Muscle of leg (tissue), 11 donors: ENCODE data around the gene CYB561. TPM values are rescaled to one million over a fixed set of nuclear protein-coding genes. Genes with fewer than 3 reads are reported as not detected.
A peak's percentile ranks its signal among the peaks of the same experiment; 100 is the strongest.

Experiments used
- DNase-seq: peaks from one replicate; pipeline ENCODE4 v3.0.0; 2013
- H3K27ac ChIP-seq: one replicate; pipeline ENCODE4 v1.5.1; 2013; ENCODE audit warnings: mild to moderate bottlenecking, low read length, control low read depth
- H3K27me3 ChIP-seq: one replicate; pipeline ENCODE4 v1.6.1; 2013; ENCODE audit warnings: low read length; ENCODE audit not compliant: control insufficient read depth, insufficient read depth
- H3K36me3 ChIP-seq: one replicate; pipeline ENCODE4 v1.6.1; 2013; ENCODE audit warnings: low read length; ENCODE audit not compliant: control insufficient read depth, insufficient read depth
- H3K4me1 ChIP-seq: one replicate; pipeline ENCODE4 v1.6.1; 2013; ENCODE audit warnings: low read length; ENCODE audit not compliant: control insufficient read depth, insufficient read depth
- H3K4me3 ChIP-seq: one replicate; pipeline ENCODE4 v1.5.1; 2013; ENCODE audit warnings: low read length, control low read depth
- H3K9me3 ChIP-seq: replicated peaks from 2 replicates; pipeline ENCODE4 v1.6.1; 2013; ENCODE audit warnings: low read depth, low read length; ENCODE audit not compliant: control insufficient read depth
- WGBS: methylation state at CpG from one replicate; pipeline ENCODE4 v1.1.5; 2013; ENCODE audit warnings: missing lambda C conversion rate; ENCODE audit not compliant: insufficient coverage; 5-methylcytosine and 5-hydroxymethylcytosine counted together
- polyA plus RNA-seq, 8 donors: library from polyadenylated mRNA; unstranded; fragments of 120-200 nt; gene quantifications; one replicate each; pipeline versions ENCODE4 v1.2.1 to v1.2.3, GENCODE V29; 2013; ENCODE audit warnings: inconsistent platforms in 1 of 8, low replicate concordance in 1 of 8; ENCODE audit not compliant: insufficient read length in 8 of 8, insufficient read depth in 1 of 8
- total RNA-seq: library from RNA; stranded (reverse); fragments of 120-200 nt; gene quantifications from one replicate; pipeline ENCODE4 v1.2.4, GENCODE V29; 2013

CYB561 gene
- total and polyA plus RNA-seq, 9 donors = 3.5 to 8.5 (median 5.1) TPM

DNA sequence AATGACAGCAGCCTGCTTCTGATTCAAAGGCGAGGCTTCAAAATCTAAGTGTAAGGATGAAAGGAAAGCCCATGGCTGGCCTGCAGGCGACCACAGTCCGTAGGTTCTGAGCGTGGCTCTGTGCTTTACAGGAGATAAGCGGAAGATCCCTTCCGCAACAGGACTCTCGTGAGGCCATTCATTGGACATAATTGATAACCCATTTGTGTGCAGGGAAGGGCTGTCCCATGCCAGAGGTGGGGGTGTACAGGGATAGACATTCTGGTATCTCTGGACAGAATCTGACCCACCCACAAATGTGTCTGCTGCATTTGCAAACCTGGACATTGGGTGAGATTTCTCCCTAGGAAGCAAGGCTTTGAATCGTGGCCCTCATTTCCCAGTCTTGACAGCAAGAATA is 4.0 kb downstream of the CYB561 start:
- WGBS = 76% methylated on average over 7 of the region's 8 CpGs
- H3K27ac ChIP-seq = no peak overlapping the region

DNA sequence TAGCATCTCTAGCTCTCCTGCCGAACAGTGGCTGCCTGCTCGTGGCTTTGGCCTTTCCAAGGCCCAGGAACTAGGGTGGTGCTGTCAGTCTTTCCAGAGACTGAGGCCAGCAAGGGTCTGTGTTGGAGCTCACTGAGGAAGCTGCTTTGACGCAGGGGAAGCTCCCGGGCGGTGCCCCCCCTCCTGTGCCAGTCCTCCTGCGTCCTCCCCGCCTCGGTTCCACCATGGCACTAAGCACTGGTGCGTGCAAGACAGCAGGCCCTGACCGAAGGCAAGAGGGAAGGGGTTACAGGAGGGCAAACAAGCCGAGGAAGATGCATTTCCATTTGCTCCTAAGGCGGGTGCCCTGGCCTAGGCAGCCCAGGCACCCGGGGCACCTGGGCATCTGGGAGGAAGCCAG is 4.5 kb downstream of the CYB561 start:
- Histone ChIP-seq H3K36me3 (no peaks in the 10 kb centered on the region), H3K27ac (no peak overlapping the region), H3K27me3 (peaks cover 20% of the 10 kb centered on the region), H3K4me1 (peaks cover 27% of the 10 kb centered on the region), H3K9me3 (no peaks in the 10 kb centered on the region), H3K4me3 (no peak overlapping the region)
- DNase-seq = no peak
- 90% methylated on average over 13 of the region's 13 CpGs for WGBS

More for the DNA sequence above, 4.0 kb downstream of the CYB561 start:
- H3K36me3 ChIP-seq = no peaks in the 10 kb centered on the region
- no peak overlapping the region for H3K4me3 ChIP-seq
- no peaks in the 10 kb centered on the region for H3K9me3 ChIP-seq
- H3K27me3 ChIP-seq = peaks cover 23% of the 10 kb centered on the region
- H3K4me1 ChIP-seq = peaks cover 31% of the 10 kb centered on the region
- DNase-seq = no peak

DNA sequence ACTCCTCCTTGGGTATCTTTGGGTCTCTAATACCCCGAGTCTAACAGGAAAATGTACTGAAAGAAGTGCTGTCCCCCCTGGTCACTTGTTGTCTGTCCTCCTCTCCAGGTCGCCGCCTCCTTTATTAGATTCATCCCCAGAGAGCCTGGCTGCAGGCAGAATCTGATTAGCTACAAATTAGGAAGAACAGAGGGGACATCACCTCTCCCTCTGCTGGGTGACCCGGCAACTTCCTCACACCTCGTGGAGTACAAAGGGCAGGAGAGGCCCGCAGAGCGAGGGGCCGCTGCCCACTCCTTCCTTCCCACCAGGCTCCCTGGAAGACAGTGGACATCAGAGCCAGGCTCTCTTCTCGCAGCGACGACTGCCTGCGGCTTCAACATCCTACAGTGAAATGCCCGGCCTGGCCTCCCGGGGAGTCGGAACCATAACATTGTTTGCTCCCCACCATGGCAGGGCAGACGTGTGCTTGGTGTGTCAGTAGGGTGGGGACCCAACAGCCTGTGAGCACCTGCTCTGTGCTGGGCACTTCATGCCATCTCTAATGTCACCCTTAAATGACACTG is 5.3 kb downstream of the CYB561 start:
- Histone ChIP-seq H3K36me3 (no peaks in the 10 kb centered on the region), H3K27ac (no peak overlapping the region), H3K4me1 (peaks cover 26% of the 10 kb centered on the region), H3K9me3 (no peaks in the 10 kb centered on the region), H3K4me3 (no peak overlapping the region), H3K27me3 (peaks cover 19% of the 10 kb centered on the region)
- WGBS = 61% methylated on average over 9 of the region's 16 CpGs
- DNase-seq = no peak

DNA sequence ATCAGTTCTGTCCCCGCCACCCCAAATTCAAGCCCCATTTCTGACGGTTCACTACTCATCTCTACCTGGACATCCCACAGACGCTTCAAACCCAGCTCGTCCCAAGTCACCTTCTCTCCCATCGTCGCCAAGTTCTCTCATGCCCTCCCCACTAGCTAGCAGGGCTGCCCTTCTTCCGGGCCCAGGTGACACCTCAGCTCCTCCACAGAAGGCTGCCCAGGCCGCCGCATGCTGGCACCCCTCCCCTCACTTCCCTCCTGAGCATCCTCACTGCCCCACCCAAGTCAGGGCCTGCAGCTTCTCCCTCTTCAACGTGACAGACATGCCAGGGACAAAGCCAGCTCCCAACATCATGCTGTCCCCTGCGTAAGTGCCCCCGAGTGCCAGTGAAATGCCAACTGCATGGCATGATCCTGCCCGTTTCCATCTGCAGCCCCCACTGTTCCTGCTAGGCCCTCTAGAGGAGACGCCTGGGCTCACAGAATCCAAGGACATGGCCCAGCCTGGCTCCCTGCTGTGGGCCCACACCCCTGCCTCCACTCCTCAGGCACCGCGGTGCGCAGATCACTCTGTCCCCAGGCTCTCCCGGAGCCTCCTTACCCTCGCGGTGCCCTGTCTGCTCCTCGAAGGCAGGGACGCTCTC is 5.9 kb downstream of the CYB561 start:
- WGBS = 69% methylated on average over 20 of the region's 22 CpGs
- H3K9me3 ChIP-seq = no peaks in the 10 kb centered on the region
- DNase-seq = no peak
- H3K27ac ChIP-seq = peak overlapping the region; percentile 66
- H3K27me3 ChIP-seq = peaks cover 17% of the 10 kb centered on the region
- H3K36me3 ChIP-seq = no peaks in the 10 kb centered on the region
- H3K4me3 ChIP-seq = no peak overlapping the region
- peaks cover 28% of the 10 kb centered on the region for H3K4me1 ChIP-seq

DNA sequence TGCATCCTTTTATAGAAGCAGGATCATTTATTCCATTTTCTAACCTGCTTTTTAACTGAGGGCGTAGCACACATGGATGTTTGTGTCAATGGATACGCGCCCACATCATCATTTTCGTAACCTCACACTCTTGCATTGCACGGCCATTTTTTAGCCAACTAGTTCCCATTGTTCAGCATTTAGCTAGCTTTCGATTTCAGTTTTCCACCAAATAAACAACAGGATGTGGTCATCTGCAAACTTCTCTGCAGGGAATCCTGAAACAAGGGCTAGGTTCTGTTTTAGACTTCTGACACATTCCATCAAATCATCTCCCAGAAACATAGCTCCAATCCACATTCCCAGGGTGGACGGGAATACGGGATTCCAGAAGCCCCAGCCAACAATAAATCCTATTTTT is 6.4 kb downstream of the CYB561 start:
- Histone ChIP-seq H3K4me3 (no peak overlapping the region), H3K4me1 (peaks cover 34% of the 10 kb centered on the region), H3K27me3 (peaks cover 17% of the 10 kb centered on the region), H3K36me3 (no peaks in the 10 kb centered on the region), H3K9me3 (no peaks in the 10 kb centered on the region), H3K27ac (peak overlapping the region; percentile 66)
- WGBS = 49% methylated on average over 8 of the region's 8 CpGs
- DNase-seq = peak; percentile 79

DNA sequence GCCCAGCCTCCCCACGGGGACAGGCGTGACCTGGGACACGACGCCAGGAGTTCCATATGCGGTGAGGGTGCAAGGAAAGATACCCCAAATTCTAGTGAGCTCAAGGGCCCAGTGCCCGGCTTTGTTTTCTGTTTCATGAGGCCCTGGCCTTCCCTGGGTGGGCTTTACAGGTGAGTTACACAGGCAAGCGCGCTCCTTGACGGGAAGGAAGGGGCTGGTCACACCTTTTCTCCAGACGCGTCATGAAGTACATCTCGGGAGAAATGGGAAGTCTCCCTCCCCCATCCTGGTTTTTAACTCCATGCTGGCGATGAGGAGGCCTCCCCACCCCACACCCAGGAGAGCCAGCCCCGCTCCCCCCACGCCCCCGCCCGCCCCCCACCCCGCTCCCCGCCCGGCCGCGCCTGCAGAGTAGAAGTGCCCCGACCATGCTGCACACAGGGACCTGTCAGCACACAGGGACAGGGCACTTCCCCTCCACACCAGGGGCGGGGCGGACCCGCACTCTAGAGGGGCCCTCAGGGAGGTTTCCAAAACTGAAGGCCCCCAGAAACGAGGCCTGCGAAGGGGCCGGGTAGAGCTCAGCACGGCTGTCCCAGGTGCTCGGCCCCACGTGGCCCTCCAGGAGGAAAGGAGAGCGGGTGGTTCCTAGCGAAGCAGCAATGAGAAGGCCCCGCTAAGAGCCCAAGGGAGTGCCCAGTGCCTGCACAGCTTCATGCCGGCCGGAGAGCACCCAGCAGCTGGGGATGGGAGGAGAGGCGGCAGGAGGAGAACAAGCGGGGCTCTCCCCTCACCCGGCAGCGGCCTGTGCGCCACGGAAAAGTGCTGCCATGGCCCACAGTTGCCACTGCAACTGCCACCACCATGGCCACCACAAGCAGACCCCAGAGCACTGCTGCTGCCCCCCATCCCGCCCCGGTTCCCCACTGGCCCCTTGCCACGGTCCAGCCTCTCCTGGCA is 7.7 kb downstream of the CYB561 start:
- WGBS = 38% methylated on average over 22 of the region's 46 CpGs
- Histone ChIP-seq H3K27ac (no peak overlapping the region), H3K4me1 (peaks cover 47% of the 10 kb centered on the region), H3K36me3 (no peaks in the 10 kb centered on the region), H3K9me3 (no peaks in the 10 kb centered on the region), H3K4me3 (no peak overlapping the region), H3K27me3 (peaks cover 17% of the 10 kb centered on the region)
- DNase-seq = no peak

DNA sequence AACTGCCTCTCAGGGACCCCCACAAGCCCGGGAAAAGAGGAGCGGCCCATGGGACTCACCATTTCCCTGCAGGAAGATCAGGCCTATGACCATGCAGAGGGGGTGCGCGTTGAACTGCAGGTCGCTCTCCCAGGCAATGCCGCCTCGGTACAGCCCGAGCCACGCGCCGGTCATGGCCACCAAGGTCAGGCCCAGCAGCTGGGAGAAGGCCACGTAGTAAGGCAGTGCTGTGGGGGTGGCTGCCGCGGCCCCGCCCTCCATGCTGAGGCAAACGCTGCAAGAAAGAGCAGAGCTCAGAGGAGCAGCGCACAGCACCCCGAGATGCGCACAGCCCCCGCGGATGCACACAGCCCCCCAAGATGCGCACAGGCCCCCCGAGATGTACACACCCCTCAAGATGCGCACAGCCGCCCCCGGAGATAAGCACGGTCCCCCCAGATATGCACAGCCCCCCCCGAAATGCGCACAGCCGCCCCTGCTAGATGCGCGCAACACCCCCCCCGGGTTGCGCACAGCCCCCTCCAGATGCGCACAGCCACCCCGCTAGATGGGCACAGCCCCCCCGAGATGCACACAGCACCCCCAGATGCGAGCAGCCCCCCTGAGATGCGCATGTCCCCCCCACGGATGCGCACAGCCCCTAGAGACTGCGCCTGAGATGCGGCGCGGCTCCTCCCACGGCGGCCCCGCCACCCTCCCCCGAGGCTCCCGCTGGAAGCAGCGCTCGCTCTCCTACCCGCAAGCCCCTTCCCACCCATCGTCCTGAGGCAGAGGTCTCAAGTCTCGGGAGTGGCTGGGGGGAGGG is 8.6 kb downstream of the CYB561 start:
- H3K27me3 ChIP-seq = peaks cover 17% of the 10 kb centered on the region
- H3K4me3 ChIP-seq = no peak overlapping the region
- DNase-seq = no peak
- no peaks in the 10 kb centered on the region for H3K36me3 ChIP-seq
- no peaks in the 10 kb centered on the region for H3K9me3 ChIP-seq
- H3K27ac ChIP-seq = no peak overlapping the region
- peaks cover 53% of the 10 kb centered on the region for H3K4me1 ChIP-seq
- whole genome bisulfite sequencing = 45% methylated on average over 24 of the region's 55 CpGs

DNA sequence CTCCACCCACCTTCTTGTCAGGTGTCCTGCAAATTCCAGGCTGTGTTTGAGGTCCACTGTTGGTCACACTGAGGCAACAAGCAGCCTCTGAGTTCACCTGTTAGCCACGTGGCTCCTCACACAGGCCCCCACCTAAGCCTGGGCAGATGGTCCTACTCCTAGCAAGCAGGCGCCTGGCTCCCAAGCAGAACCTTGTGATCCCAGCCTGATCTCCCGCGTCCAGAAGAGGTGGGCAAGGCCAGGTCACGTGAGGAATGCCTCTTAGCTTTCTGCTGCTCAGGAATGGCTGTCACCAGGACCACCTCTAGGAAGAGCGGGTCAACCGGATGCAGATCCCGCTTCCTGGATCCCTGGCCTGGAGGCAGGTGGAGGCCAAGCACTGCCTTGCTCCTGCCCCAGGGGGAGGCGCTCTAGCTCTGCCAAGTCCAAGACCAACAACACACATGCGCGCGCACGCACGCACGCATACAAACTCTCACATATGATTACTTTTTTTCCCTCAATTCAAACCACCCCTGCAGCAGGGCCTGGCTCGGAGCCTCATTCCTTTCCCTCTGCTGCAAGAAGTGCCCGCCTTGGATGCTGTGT is 9.5 kb downstream of the CYB561 start:
- 63% methylated on average over 10 of the region's 17 CpGs for WGBS
- Histone ChIP-seq H3K27me3 (peaks cover 17% of the 10 kb centered on the region), H3K27ac (no peak overlapping the region), H3K4me3 (no peak overlapping the region), H3K36me3 (no peaks in the 10 kb centered on the region), H3K4me1 (peaks cover 54% of the 10 kb centered on the region), H3K9me3 (no peaks in the 10 kb centered on the region)
- DNase-seq = no peak

DNA sequence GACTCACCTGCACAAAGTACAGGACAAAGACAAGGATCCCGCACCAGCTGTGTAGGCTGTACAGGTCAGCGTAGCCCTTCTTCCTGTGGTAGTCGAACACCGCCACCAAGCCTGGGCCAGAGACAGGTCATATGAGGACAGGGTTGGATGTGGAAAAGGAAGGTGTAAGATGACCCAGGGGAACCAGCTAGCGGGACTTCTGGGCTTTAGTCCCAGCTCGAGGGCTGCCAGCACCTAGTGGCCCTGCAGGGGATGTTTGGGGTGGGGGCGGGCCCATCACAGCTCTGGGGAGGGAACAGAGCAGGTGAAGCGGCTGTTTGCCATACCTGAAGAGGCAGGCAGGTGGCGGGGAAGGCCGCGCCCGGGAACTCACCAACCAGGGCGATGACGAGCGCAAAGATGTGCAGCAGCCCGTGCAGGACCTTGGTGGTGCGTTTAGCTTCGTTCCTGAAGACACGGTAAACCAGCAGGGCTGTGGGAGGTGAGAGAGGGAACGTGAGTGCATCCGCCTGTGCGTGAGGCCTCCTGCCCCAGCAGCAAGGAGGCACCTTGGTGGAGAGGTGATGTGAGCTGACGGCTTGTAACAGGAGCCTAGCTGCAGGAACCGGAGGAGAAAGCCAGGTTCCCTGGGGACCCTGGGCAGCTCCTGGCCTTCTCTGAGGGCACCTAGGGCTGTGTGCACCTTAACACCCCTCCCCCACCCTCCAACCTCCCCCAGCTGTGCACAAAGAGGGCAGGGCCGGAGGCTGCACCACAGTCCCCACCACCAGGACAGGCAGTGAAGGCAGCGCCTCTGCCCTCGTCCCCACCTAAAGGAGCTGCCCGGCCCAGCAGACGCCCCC is 10.2 kb downstream of the CYB561 start:
- H3K36me3 ChIP-seq = no peaks in the 10 kb centered on the region
- WGBS = 80% methylated on average over 28 of the region's 29 CpGs
- H3K4me3 ChIP-seq = no peak overlapping the region
- no peak overlapping the region for H3K27ac ChIP-seq
- peaks cover 17% of the 10 kb centered on the region for H3K27me3 ChIP-seq
- H3K9me3 ChIP-seq = no peaks in the 10 kb centered on the region
- peaks cover 54% of the 10 kb centered on the region for H3K4me1 ChIP-seq
- no peak for DNase-seq
